Panc1 (cell line): Measurements from ENCODE around the gene GUSB. TPM values are rescaled to one million over a fixed set of nuclear protein-coding genes. Genes with fewer than 3 reads are reported as not detected.

Source experiments
- ATAC-seq: fragments of 200-7000 bp; cut with Tn5 transposase; 2 replicates; pipeline ENCODE4 v1.9.1; 2020; ENCODE audit warnings: mild to moderate bottlenecking, moderate library complexity
- BruUV-seq: library from RNA; stranded (reverse); fragments of 400-500 nt; replicated peaks from 2 replicates; lab custom pipeline; 2021; lab: Mats Ljungman, UMichigan
- CTCF ChIA-PET: fragments of 300-600 bp; sonication (Branson Sonifier 250); formaldehyde crosslinking; loops from one replicate; lab custom pipeline; 2022; ENCODE audit warnings: antibody characterized with exemption; lab: Charles Lee
- POLR2A ChIA-PET: fragments of 300-600 bp; sonication (Branson Sonifier 250); formaldehyde crosslinking; loops from one replicate; lab custom pipeline; 2022; ENCODE audit warnings: antibody characterized with exemption; lab: Charles Lee
- DNase-seq: peaks from one replicate; pipeline ENCODE4 v3.0.0-alpha.2; 2010; ENCODE audit warnings: low read depth, low spot score
- H3K27ac ChIP-seq: 2 replicates; pipeline ENCODE4 v1.5.1; 2011; ENCODE audit warnings: mild to moderate bottlenecking, low read length, inconsistent platforms
- H3K27me3 ChIP-seq: fragments of 200-500 bp; sonication (Bioruptor generic); 2 replicates; pipeline ENCODE4 v1.6.0; 2014; ENCODE audit warnings: low read length, inconsistent platforms; ENCODE audit not compliant: control insufficient read depth, insufficient read depth
- H3K36me3 ChIP-seq: fragments of 200-500 bp; sonication (Bioruptor generic); 2 replicates; pipeline ENCODE4 v1.5.1; 2014; ENCODE audit warnings: inconsistent platforms, mild to moderate bottlenecking, low read length, moderate library complexity; ENCODE audit not compliant: control insufficient read depth, insufficient read depth
- H3K4me1 ChIP-seq: 2 replicates; pipeline ENCODE4 v1.5.1; 2011; ENCODE audit warnings: inconsistent platforms, mild to moderate bottlenecking, low read length, moderate library complexity; ENCODE audit not compliant: control insufficient read depth, insufficient read depth
- H3K4me3 ChIP-seq, 2 experiments: 2 replicates each; pipeline ENCODE4 v1.5.1; 2011 to 2012; ENCODE audit warnings: low read depth in 2 of 2, low read length in 2 of 2, mild to moderate bottlenecking in 2 of 2, inconsistent platforms in 1 of 2, moderate library complexity in 1 of 2
- H3K9me3 ChIP-seq: fragments of 200-500 bp; sonication (Bioruptor generic); 2 replicates; pipeline ENCODE4 v1.5.1; 2014; ENCODE audit warnings: low read depth, mild to moderate bottlenecking, inconsistent platforms, low read length, moderate library complexity; ENCODE audit not compliant: control insufficient read depth, insufficient read depth
- POLR2AphosphoS5 ChIP-seq: IDR thresholded peaks from 2 replicates; pipeline ENCODE4 v1.6.1; 2012; ENCODE audit warnings: mild to moderate bottlenecking, low read depth, low read length, moderate library complexity
- REST ChIP-seq, 2 experiments: IDR thresholded peaks; 2 replicates each; pipeline ENCODE4 v1.6.1; 2011 to 2012; ENCODE audit warnings: low read depth in 2 of 2, control low read depth in 1 of 2, low read length in 1 of 2, mild to moderate bottlenecking in 1 of 2, moderate library complexity in 1 of 2; ENCODE audit not compliant: insufficient read depth in 1 of 2
- SIN3A ChIP-seq: IDR thresholded peaks from 2 replicates; pipeline ENCODE4 v1.6.1; 2012; ENCODE audit warnings: low read depth, mild to moderate bottlenecking, low read length, moderate library complexity, borderline replicate concordance; ENCODE audit not compliant: insufficient read depth
- TCF7L2 ChIP-seq: IDR thresholded peaks from 2 replicates; pipeline ENCODE4 v1.6.1; 2011; ENCODE audit warnings: mild to moderate bottlenecking, low read depth, low read length, inconsistent platforms
- in situ Hi-C: cut with HindIII; loops from 2 replicates; pipeline ENCODE4 v1.10.0; 2016; ENCODE audit warnings: low sequenced_read_pairs, low pct_unique_long_range_greater_than_20kb
- intact Hi-C: fragments of 100-400 bp; cut with micrococcal nuclease; formaldehyde crosslinking; loops from one replicate; pipeline ENCODE4 v1.10.0; 2022; ENCODE audit not compliant: unreplicated experiment
- total RNA-seq: library from RNA; stranded (reverse); gene quantifications from one replicate; pipeline ENCODE4 v1.2.1, GENCODE V29; 2021; ENCODE audit not compliant: unreplicated experiment
- TF ChIP-seq, protein P1 (sequence below): fragments of 450-650 bp; IDR thresholded peaks from 2 replicates; pipeline ENCODE4 v1.5.1; 2017; ENCODE audit warnings: mild to moderate bottlenecking

GUSB gene
- total RNA-seq, 1 experiment from 2014 or later = 47.4 TPM

GRCh38 chr7:65931685-65932084, 50.3 kb downstream of the GUSB start:
- in situ Hi-C loops (no loop called here), intact Hi-C loops (no loop called here)
- Histone ChIP-seq H3K27ac (no peak overlapping the region), H3K4me1 (no peaks in the 10 kb centered on the region), H3K9me3 (no peaks in the 10 kb centered on the region), H3K36me3 (no peaks in the 10 kb centered on the region), H3K27me3 (no peaks in the 10 kb centered on the region), H3K4me3 (no peak overlapping the region)
- TF ChIP-seq POLR2AphosphoS5 (no peak), SIN3A (no peak), TCF7L2 (no peak), REST (IDR thresholded peaks at IDR 0.05; ENCODE audit: insufficient read depth in 1 of 2, low read depth in 2 of 2, low read length in 1 of 2) (no peak)
- TF ChIP-seq, protein P1, sequence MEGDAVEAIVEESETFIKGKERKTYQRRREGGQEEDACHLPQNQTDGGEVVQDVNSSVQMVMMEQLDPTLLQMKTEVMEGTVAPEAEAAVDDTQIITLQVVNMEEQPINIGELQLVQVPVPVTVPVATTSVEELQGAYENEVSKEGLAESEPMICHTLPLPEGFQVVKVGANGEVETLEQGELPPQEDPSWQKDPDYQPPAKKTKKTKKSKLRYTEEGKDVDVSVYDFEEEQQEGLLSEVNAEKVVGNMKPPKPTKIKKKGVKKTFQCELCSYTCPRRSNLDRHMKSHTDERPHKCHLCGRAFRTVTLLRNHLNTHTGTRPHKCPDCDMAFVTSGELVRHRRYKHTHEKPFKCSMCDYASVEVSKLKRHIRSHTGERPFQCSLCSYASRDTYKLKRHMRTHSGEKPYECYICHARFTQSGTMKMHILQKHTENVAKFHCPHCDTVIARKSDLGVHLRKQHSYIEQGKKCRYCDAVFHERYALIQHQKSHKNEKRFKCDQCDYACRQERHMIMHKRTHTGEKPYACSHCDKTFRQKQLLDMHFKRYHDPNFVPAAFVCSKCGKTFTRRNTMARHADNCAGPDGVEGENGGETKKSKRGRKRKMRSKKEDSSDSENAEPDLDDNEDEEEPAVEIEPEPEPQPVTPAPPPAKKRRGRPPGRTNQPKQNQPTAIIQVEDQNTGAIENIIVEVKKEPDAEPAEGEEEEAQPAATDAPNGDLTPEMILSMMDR = no peak
- DNase-seq = no peak
- CTCF ChIA-PET = no interaction called here
- ATAC-seq = no peak
- no TSS peak for BruUV-seq
- POLR2A ChIA-PET = interaction anchor here (0.6 kb wide), 1 partner anchor 17 kb away, joined by 4 read pairs; no protein-coding TSS in a partner anchor

DNA sequence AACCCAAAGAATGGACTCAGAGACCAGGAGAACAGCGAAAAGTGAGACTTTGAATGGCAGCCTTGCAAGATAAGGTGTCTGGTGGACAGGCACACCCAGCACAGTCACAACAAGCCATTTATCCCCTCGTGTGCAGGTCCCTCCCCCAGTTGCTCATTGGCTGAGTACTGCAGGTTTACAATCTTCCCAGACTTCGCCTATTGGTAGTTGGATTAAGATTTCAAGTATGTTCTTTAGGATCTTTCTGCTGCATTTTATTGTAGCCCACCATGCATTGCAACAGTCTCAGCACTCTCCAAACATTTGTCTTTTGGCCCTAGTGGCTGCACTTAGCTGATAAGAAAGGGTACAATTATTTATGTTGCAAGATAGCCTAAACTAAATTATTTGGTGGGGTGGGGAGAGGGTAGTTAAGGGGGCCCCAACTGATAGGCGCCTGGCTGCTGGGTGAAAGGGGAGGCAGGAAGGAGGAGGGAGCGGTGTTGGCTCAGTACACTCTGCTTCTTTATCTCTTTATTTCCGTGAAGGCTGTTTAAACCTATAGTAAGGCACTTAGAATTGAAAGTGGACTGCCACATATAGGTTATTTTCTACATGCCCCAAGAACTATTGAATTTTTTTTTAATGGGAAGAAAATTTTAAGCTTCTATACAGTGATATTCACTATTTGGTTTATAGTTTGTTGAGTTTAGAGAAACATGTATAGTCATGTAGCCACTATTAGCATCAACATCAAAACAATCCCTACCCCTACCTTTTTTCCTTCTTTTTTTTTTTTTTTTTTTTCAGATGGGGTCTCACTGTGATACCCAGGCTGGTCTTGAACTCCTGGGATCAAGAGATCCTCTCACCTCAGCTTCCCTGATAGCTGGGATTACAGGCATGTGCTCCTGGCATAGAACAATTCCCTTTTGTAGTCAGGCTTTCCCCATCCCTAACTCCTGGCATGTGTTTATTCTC, 54.2 kb downstream of the GUSB start:
- CTCF ChIA-PET = no interaction called here
- Histone ChIP-seq H3K4me1 (no peaks in the 10 kb centered on the region), H3K4me3 (no peak overlapping the region), H3K27ac (no peak overlapping the region), H3K9me3 (no peaks in the 10 kb centered on the region), H3K27me3 (no peaks in the 10 kb centered on the region), H3K36me3 (no peaks in the 10 kb centered on the region)
- in situ Hi-C loops (no loop called here), intact Hi-C loops (no loop called here)
- BruUV-seq = no TSS peak
- POLR2A ChIA-PET = no interaction called here
- no peak for TF ChIP-seq SIN3A
- ATAC-seq (no peak), DNase-seq (no peak)

- no peaks in the 10 kb centered on the region for H3K36me3 ChIP-seq
- TF ChIP-seq, protein P1 = no peak
- TF ChIP-seq TCF7L2 (no peak), SIN3A (no peak), POLR2AphosphoS5 (no peak), REST (IDR thresholded peaks at IDR 0.05; ENCODE audit: insufficient read depth in 1 of 2, low read depth in 2 of 2, low read length in 1 of 2) (no peak)
- in situ Hi-C loops (no loop called here), intact Hi-C loops (no loop called here)
- H3K4me1 ChIP-seq = no peaks in the 10 kb centered on the region
- no peak overlapping the region for H3K27ac ChIP-seq
- H3K4me3 ChIP-seq = no peak overlapping the region
- no peak for DNase-seq
- H3K27me3 ChIP-seq = no peaks in the 10 kb centered on the region
- ChIA-PET CTCF (no interaction called here), POLR2A (no interaction called here)
- ATAC-seq = no peak
- H3K9me3 ChIP-seq = no peaks in the 10 kb centered on the region
- BruUV-seq = no TSS peak
These were observed 55.4 kb downstream of the GUSB start for GRCh38 chr7:65926588-65926987.
